Measurements from ENCODE around the gene MFNG.

DNA sequence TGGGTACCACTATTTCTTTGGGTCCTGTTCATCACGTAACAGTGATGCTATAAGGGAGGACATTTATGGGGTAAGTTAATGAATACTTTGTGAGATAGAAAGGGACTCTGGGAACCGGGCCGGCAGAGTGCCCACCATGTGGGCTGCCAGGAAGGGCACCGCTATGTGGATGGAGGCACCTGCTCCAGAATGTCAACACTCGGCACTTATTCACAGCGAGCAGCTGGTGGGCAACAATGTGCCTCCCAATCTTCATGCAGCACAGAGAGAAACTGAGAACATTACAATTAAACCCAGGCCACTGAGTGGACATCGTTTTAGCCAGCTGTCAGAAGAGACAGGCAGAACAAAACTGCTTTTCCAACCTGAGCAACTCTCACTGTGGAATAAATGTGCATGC, 43.1 kb downstream of the MFNG start:
- TF ChIP-seq, protein P1, sequence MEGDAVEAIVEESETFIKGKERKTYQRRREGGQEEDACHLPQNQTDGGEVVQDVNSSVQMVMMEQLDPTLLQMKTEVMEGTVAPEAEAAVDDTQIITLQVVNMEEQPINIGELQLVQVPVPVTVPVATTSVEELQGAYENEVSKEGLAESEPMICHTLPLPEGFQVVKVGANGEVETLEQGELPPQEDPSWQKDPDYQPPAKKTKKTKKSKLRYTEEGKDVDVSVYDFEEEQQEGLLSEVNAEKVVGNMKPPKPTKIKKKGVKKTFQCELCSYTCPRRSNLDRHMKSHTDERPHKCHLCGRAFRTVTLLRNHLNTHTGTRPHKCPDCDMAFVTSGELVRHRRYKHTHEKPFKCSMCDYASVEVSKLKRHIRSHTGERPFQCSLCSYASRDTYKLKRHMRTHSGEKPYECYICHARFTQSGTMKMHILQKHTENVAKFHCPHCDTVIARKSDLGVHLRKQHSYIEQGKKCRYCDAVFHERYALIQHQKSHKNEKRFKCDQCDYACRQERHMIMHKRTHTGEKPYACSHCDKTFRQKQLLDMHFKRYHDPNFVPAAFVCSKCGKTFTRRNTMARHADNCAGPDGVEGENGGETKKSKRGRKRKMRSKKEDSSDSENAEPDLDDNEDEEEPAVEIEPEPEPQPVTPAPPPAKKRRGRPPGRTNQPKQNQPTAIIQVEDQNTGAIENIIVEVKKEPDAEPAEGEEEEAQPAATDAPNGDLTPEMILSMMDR (IDR thresholded peaks at IDR 0.05): no peak
- no peak for TF ChIP-seq POLR2A (IDR thresholded peaks at IDR 0.05)
- no peak for TF ChIP-seq EP300 (IDR thresholded peaks at IDR 0.05)
